RWPE1 (cell line): Measurements from ENCODE around the gene FAT2.

Experiments used
- CTCF ChIA-PET: fragments of 350-600 bp; sonication (Branson Sonifier 250); formaldehyde crosslinking; extraction: SDS; loops from one replicate; lab custom pipeline; 2021; lab: Yijun Ruan, JAX
- POLR2A ChIA-PET: fragments of 400-600 bp; formaldehyde crosslinking; extraction: SDS; loops from one replicate; lab custom pipeline; 2020; ENCODE audit warnings: antibody characterized with exemption; ENCODE audit not compliant: low non-redundant PET; lab: Yijun Ruan, JAX
- DNase-seq: peaks from one replicate; pipeline ENCODE4 v3.0.0; 2012; ENCODE audit warnings: low spot score
- H3K27ac ChIP-seq: fragments of 450-650 bp; 2 replicates; pipeline ENCODE4 v1.5.1; 2017
- TF ChIP-seq, protein P1 (sequence below): fragments of 450-650 bp; conservative IDR thresholded peaks from 2 replicates; pipeline ENCODE4 v1.5.1; 2017; ENCODE audit warnings: low read depth, mild to moderate bottlenecking

FAT2 gene

DNA sequence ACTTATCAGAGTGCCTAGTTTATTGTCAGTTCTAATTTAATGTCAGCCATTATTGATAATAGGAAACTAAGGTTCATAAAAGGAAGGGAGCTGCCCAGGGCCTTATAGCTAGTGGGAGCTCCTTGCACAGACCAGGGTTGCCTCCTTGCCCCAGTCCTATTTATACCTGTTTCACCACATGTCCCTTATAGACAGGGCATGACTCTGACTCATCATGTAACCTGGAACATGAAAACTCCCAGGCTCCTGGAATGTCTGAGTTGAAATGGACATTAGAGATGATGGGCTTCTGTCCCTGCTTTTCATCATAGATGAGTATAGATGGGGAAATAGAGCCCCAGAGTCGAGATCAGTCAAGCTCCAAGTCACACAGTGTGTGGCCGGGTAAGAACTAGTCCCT lies 21.1 kb downstream of the FAT2 start:
- peak; percentile 87 for DNase-seq
- peak overlapping the region; percentile 94 for H3K27ac ChIP-seq
- POLR2A ChIA-PET: interaction anchor here (0.9 to 1.6 kb wide), 5 partner anchors 11 to 64 kb away, joined by 3 to 6 read pairs (median 3); no protein-coding TSS in a partner anchor
- TF ChIP-seq, protein P1, sequence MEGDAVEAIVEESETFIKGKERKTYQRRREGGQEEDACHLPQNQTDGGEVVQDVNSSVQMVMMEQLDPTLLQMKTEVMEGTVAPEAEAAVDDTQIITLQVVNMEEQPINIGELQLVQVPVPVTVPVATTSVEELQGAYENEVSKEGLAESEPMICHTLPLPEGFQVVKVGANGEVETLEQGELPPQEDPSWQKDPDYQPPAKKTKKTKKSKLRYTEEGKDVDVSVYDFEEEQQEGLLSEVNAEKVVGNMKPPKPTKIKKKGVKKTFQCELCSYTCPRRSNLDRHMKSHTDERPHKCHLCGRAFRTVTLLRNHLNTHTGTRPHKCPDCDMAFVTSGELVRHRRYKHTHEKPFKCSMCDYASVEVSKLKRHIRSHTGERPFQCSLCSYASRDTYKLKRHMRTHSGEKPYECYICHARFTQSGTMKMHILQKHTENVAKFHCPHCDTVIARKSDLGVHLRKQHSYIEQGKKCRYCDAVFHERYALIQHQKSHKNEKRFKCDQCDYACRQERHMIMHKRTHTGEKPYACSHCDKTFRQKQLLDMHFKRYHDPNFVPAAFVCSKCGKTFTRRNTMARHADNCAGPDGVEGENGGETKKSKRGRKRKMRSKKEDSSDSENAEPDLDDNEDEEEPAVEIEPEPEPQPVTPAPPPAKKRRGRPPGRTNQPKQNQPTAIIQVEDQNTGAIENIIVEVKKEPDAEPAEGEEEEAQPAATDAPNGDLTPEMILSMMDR: no peak
- CTCF ChIA-PET: interaction anchor here (1.0 to 6.0 kb wide), 5 partner anchors 49 to 171 kb away, joined by 3 to 44 read pairs (median 6); no protein-coding TSS in a partner anchor

DNA sequence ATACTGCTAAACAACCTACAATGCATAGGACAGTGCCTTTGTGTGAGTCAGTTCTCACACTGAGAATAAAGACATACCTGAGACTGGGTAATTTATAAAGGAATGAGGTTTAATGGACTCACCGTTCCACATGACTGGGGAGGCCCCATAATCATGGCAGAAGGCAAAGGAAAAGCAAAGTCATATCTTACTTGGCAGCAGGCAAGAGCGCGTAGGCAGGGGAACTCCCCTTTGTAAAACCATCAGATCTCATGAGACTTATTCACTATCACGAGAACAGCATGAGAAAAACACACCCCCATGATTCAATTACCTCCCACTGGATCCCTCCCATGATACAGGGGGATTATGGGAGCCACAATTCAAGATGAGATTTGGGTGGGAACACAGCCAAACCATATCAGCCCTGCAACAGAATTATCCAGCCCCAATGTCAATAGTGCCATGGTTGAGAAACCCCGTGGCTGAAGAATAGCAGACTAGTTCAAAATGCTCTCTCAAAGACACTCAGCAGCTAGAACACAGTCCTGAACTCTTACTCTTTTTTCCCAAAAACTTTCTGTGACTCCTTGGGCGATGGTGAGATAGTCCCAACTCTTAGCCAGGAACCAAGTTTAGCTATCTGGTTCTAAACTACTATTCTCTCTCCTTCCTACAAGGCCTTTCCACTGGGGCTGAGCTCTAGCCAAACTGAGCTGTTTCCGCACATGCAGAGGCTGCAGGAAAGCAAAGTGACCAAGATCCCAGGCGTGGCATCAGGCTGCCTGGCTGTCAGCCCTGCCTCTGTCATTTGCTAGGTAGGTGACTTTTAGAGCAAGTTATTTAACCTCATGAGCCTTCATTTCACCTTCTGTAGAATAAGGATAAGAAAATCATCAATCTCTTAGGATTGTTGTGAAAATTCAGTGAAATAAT lies 21.7 kb downstream of the FAT2 start:
- ChIA-PET CTCF (interaction anchor here (1.0 to 6.0 kb wide), 3 partner anchors 76 to 171 kb away, joined by 3 to 44 read pairs (median 4); no protein-coding TSS in a partner anchor), POLR2A (interaction anchor here (0.9 to 1.6 kb wide), 3 partner anchors 12 to 50 kb away, joined by 3 to 6 read pairs (median 3); no protein-coding TSS in a partner anchor)
- no peak for DNase-seq
- TF ChIP-seq, protein P1: no peak
- H3K27ac ChIP-seq: peak overlapping the region; percentile 94

- POLR2A ChIA-PET: interaction anchor here (1.1 kb wide), 1 partner anchor 84 kb away, joined by 3 read pairs; no protein-coding TSS in a partner anchor
- TF ChIP-seq, protein P1: no peak
- CTCF ChIA-PET: interaction anchor here (0.7 to 6.0 kb wide), 2 partner anchors 13 to 84 kb away, joined by 4 to 44 read pairs; no protein-coding TSS in a partner anchor
- DNase-seq: no peak
- peak overlapping the region; percentile 94 for H3K27ac ChIP-seq
Measured at GRCh38 chr5:151568036-151568435, 23.1 kb downstream of the FAT2 start.

GRCh38 chr5:151565971-151566370 lies 25.2 kb downstream of the FAT2 start:
- CTCF ChIA-PET: no interaction called here
- DNase-seq: no peak
- peak overlapping the region; percentile 57 for H3K27ac ChIP-seq
- TF ChIP-seq, protein P1: no peak
- POLR2A ChIA-PET: no interaction called here

DNA sequence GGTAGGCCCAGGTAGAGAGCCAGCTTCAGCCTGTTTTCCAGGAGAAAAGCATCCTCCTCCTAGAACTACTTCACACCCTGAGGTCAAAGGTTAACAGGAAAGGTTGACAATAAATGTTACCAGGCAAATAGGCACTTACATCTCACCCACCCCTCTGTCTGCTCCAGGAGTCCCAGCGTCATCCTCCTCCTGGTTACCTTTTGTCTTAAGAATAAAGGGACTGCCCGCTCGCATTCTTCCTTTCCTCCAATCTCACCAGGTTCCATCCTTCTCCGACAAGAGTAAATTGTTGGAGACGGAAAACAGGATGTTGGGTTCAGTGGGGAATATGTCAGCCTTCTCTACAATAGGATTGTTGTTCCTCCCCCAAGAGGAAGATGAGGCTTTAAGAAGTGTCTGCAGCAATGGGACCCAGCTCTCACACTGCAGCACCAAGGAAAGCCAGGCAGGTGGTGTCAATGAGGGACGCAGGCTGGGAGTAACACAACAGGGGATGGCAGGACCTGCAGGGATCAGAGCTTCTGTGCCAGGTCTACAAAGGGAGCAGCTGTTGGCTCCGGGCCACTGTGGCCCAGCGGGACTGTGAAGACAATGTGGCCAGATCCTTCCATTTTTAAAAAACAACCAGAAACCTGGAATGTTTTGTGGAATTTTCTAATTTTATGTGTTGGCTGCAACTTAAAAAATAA lies 29.0 kb downstream of the FAT2 start:
- peak overlapping the region; percentile 61 for H3K27ac ChIP-seq
- POLR2A ChIA-PET: no interaction called here
- CTCF ChIA-PET: interaction anchor here (0.9 kb wide), 1 partner anchor 89 kb away, joined by 4 read pairs; no protein-coding TSS in a partner anchor
- TF ChIP-seq, protein P1: no peak
- DNase-seq: no peak

- TF ChIP-seq, protein P1: no peak
- no peak for DNase-seq
- peak overlapping the region; percentile 58 for H3K27ac ChIP-seq
- ChIA-PET POLR2A (no interaction called here), CTCF (interaction anchor here (0.5 to 2.7 kb wide), 3 partner anchors 30 to 345 kb away, joined by 3 to 15 read pairs (median 4); no protein-coding TSS in a partner anchor)
Measured at GRCh38 chr5:151557951-151558350, 33.2 kb downstream of the FAT2 start.
